GM23338 (cell line): ENCODE data around the gene HIVEP2. TPM values are rescaled to one million over a fixed set of nuclear protein-coding genes. Genes with fewer than 3 reads are reported as not detected.

Source experiments
- ATAC-seq: fragments of 200-7000 bp; cut with Tn5 transposase; 3 replicates; pipeline ENCODE4 v1.9.1; 2020
- DNase-seq: peaks from one replicate; pipeline ENCODE4 v3.0.0-alpha.2; 2015; ENCODE audit warnings: low spot score
- H2AFZ ChIP-seq: fragments of 200-600 bp; sonication (generic); 2 replicates; pipeline ENCODE4 v1.8.0; 2016; ENCODE audit warnings: antibody characterized with exemption, mild to moderate bottlenecking, moderate library complexity
- H3F3A ChIP-seq: fragments of 200-600 bp; sonication (generic); replicated peaks from 2 replicates; pipeline ENCODE4 v1.8.0; 2017; ENCODE audit warnings: antibody characterized with exemption, mixed run types, low read depth
- H3K27ac ChIP-seq: fragments of 200-600 bp; sonication (generic); 2 replicates; pipeline ENCODE4 v1.6.1; 2016; ENCODE audit warnings: low read depth
- H3K27me3 ChIP-seq: fragments of 200-600 bp; sonication (generic); 2 replicates; pipeline ENCODE4 v1.8.0; 2016; ENCODE audit warnings: mild to moderate bottlenecking, mixed run types, moderate library complexity; ENCODE audit not compliant: insufficient read depth
- H3K36me3 ChIP-seq: fragments of 200-600 bp; sonication (generic); 2 replicates; pipeline ENCODE4 v1.8.0; 2016; ENCODE audit warnings: mild to moderate bottlenecking; ENCODE audit not compliant: insufficient read depth
- H3K4me1 ChIP-seq: fragments of 200-600 bp; sonication (generic); 2 replicates; pipeline ENCODE4 v1.8.0; 2016; ENCODE audit warnings: mild to moderate bottlenecking, moderate library complexity; ENCODE audit not compliant: insufficient read depth
- H3K4me2 ChIP-seq: fragments of 200-600 bp; sonication (generic); 2 replicates; pipeline ENCODE4 v1.7.1; 2017; ENCODE audit warnings: mixed run types
- H3K4me3 ChIP-seq: fragments of 200-600 bp; sonication (generic); 2 replicates; pipeline ENCODE4 v1.6.1; 2016; ENCODE audit warnings: mixed run types
- H3K79me2 ChIP-seq: fragments of 200-600 bp; sonication (generic); replicated peaks from 2 replicates; pipeline ENCODE4 v1.8.0; 2017; ENCODE audit warnings: mild to moderate bottlenecking; ENCODE audit not compliant: insufficient read depth
- H3K9me2 ChIP-seq: fragments of 200-600 bp; sonication (generic); 2 replicates; pipeline ENCODE4 v1.8.0; 2017; ENCODE audit not compliant: insufficient read depth
- H4K20me1 ChIP-seq: fragments of 200-600 bp; sonication (generic); replicated peaks from 2 replicates; pipeline ENCODE4 v1.8.0; 2017; ENCODE audit warnings: mild to moderate bottlenecking; ENCODE audit not compliant: insufficient read depth
- H3K27ac Mint-ChIP-seq: 2 replicates; pipeline ENCODE4 v1.8.0; 2020; ENCODE audit warnings: inconsistent platforms, mild to moderate bottlenecking, moderate library complexity, mixed read lengths
- H3K27me3 Mint-ChIP-seq: 3 replicates; pipeline ENCODE4 v1.8.0; 2022; ENCODE audit warnings: low read depth, mild to moderate bottlenecking, moderate library complexity, mixed read lengths, inconsistent platforms; ENCODE audit not compliant: insufficient read depth, poor library complexity
- H3K36me3 Mint-ChIP-seq: 3 replicates; pipeline ENCODE4 v1.8.0; 2021; ENCODE audit warnings: low read depth, mild to moderate bottlenecking, inconsistent platforms, moderate library complexity, mixed read lengths
- H3K4me1 Mint-ChIP-seq: 3 replicates; pipeline ENCODE4 v1.8.0; 2020; ENCODE audit warnings: mild to moderate bottlenecking, inconsistent platforms, mixed read lengths
- H3K4me3 Mint-ChIP-seq: 3 replicates; pipeline ENCODE4 v1.8.0; 2021; ENCODE audit warnings: moderate library complexity, mild to moderate bottlenecking, inconsistent platforms, mixed read lengths
- H3K9me3 Mint-ChIP-seq: 3 replicates; pipeline ENCODE4 v1.8.0; 2020; ENCODE audit warnings: moderate library complexity, mild to moderate bottlenecking, inconsistent platforms, mixed read lengths
- CTCF ChIP-seq, 2 experiments: fragments of 200-600 bp in 1 of 2; sonication (generic) in 1 of 2; conservative IDR thresholded peaks; 2 replicates each; pipeline versions ENCODE4 v1.5.1 to v1.6.1; 2016 to 2017; ENCODE audit warnings: antibody characterized with exemption in 2 of 2, low read depth in 2 of 2, mild to moderate bottlenecking in 2 of 2, moderate library complexity in 1 of 2
- EZH2phosphoT487 ChIP-seq: fragments of 200-600 bp; sonication (generic); IDR thresholded peaks from one replicate; pipeline ENCODE4 v1.8.1; 2018; ENCODE audit warnings: antibody characterized with exemption; ENCODE audit not compliant: unreplicated experiment
- POLR2AphosphoS5 ChIP-seq: IDR thresholded peaks from 2 replicates; pipeline ENCODE4 v1.6.1; 2016; ENCODE audit warnings: antibody characterized with exemption, low read depth
- ZNF462 ChIP-seq: fragments of 250-450 bp; sonication (Bioruptor Pico); IDR thresholded peaks from 2 replicates; pipeline ENCODE4 v1.5.0; 2020; ENCODE audit warnings: mild to moderate bottlenecking, moderate library complexity
- polyA plus RNA-seq: library from polyadenylated mRNA; unstranded; fragments of >200 nt; fragmentation: Nextera tagmentation; extraction: Ambion mirVana; gene quantifications from 2 replicates; pipeline ENCODE4 v1.2.1, GENCODE V29; 2016
- total RNA-seq: library from RNA; depleted of rRNA; stranded (reverse); fragments of >200 nt; shearing (Covaris generic); gene quantifications from 2 replicates; pipeline ENCODE4 v1.2.3, GENCODE V29; 2014

The HIVEP2 gene
- total and polyA plus RNA-seq, 2 experiments from 2014 or later = 1.5 to 7.4 TPM

DNA sequence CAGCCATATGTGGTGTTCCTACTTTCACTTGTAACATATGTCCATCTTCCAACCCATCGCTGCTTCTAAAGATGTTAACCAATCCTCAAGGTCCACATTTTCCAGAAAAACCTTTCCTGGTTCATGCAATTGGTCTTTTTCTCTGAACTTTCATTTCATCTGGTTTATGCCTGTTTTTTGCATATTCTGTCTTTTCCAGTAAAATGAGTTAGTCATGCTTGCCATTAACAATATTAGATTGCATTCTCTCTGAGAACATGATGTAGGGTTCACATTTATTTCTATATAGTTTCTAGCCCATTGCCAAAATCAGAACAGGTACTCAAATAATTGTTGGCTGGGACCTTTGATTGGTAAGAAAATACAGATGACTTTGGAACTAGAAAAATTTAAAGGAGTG lies 36.7 kb downstream of the HIVEP2 start:
- Histone ChIP-seq H3K36me3 (no peaks in the 10 kb centered on the region), H2AFZ (no peak overlapping the region), H3K9me2 (no peaks in the 10 kb centered on the region; the same call in 1 of the 2 replicates), H3K4me3 (no peak overlapping the region), H3F3A (no peaks in the 10 kb centered on the region), H3K27ac (no peak overlapping the region), H3K27me3 (no peaks in the 10 kb centered on the region), H4K20me1 (no peaks in the 10 kb centered on the region), H3K79me2 (peaks cover 28% of the 10 kb centered on the region), H3K4me2 (no peak overlapping the region), H3K4me1 (peaks cover 20% of the 10 kb centered on the region)
- peaks cover 11% of the 10 kb centered on the region for H3K36me3 Mint-ChIP-seq
- H3K27me3 Mint-ChIP-seq = no peaks in the 10 kb centered on the region
- ATAC-seq (no peak), DNase-seq (no peak)
- H3K27ac Mint-ChIP-seq = no peak overlapping the region
- peaks cover 33% of the 10 kb centered on the region for H3K4me1 Mint-ChIP-seq
- TF ChIP-seq ZNF462 = no peak
- H3K4me3 Mint-ChIP-seq = no peak overlapping the region
- peaks cover 10% of the 10 kb centered on the region for H3K9me3 Mint-ChIP-seq

GRCh38 chr6:142907544-142907943 lies 37.4 kb downstream of the HIVEP2 start:
- Histone ChIP-seq H3K4me2 (peak overlapping the region; percentile 40; the same call in 1 of the 2 replicates), H4K20me1 (no peaks in the 10 kb centered on the region), H3K27ac (peak overlapping the region; percentile 10; the same call in 1 of the 2 replicates), H3K4me1 (peaks cover 20% of the 10 kb centered on the region), H3K9me2 (no peaks in the 10 kb centered on the region), H3K27me3 (no peaks in the 10 kb centered on the region), H3K79me2 (peaks cover 28% of the 10 kb centered on the region), H3K36me3 (no peaks in the 10 kb centered on the region), H2AFZ (no peak overlapping the region), H3K4me3 (no peak overlapping the region), H3F3A (no peaks in the 10 kb centered on the region)
- Mint-ChIP-seq H3K4me1 (peaks cover 36% of the 10 kb centered on the region), H3K36me3 (peaks cover 4% of the 10 kb centered on the region), H3K27ac (no peak overlapping the region; the same call in 1 of the 2 replicates), H3K27me3 (no peaks in the 10 kb centered on the region), H3K9me3 (peaks cover 3% of the 10 kb centered on the region), H3K4me3 (no peak overlapping the region)
- peak; percentile 43 for ATAC-seq
- DNase-seq = peak; percentile 15
- TF ChIP-seq POLR2AphosphoS5 (no peak), CTCF (conservative IDR thresholded peaks at IDR 0.05; ENCODE audit: low read depth in 2 of 2) (no peak), EZH2phosphoT487 (no peak), ZNF462 (no peak)
